HepG2 (cell line): ENCODE results near the gene SFTPA2. TPM values are rescaled to one million over a fixed set of nuclear protein-coding genes. Genes with fewer than 3 reads are reported as not detected.

Source experiments
- ATAC-seq: fragments of 200-7000 bp; cut with Tn5 transposase; 3 replicates; pipeline ENCODE4 v1.9.1; 2020; ENCODE audit warnings: mild to moderate bottlenecking, moderate library complexity
- BruUV-seq: library from RNA; stranded (reverse); fragments of 400-500 nt; replicated peaks from 2 replicates; lab custom pipeline; 2021; lab: Mats Ljungman, UMichigan
- CTCF ChIA-PET: fragments of 300-600 bp; formaldehyde crosslinking; extraction: SDS; loops from one replicate; lab custom pipeline; 2021; ENCODE audit warnings: low total read pairs, inconsistent platforms, low intra/inter-chr PET ratio; lab: Yijun Ruan, JAX
- POLR2A ChIA-PET: fragments of 350-600 bp; sonication (Branson Sonifier 250); formaldehyde crosslinking; loops from one replicate; lab custom pipeline; 2020; ENCODE audit warnings: antibody characterized with exemption, inconsistent platforms; lab: Yijun Ruan, JAX
- DNase-seq: peaks from one replicate; pipeline ENCODE4 v3.0.0-alpha.2; 2015; ENCODE audit warnings: low spot score
- FAIRE-seq: peaks from 3 replicates; lab custom pipeline; 2011; peaks lifted over from hg19 to GRCh38; lab: Jason Lieb, UNC
- H2AFZ ChIP-seq: one replicate; pipeline ENCODE4 v1.6.1; 2011; ENCODE audit warnings: low read length, inconsistent platforms
- H3K27ac ChIP-seq: fragments of 300-600 bp; 3 replicates; pipeline ENCODE4 v1.8.0; 2011; ENCODE audit warnings: mixed run types, mild to moderate bottlenecking, mixed read lengths, low read length, inconsistent platforms; ENCODE audit not compliant: insufficient read depth; ENCODE audit errors: extremely low read length
- H3K27me3 ChIP-seq, 2 experiments: fragments of 200-600 bp in 1 of 2; 2 replicates in 1 of 2; 3 replicates in 1 of 2; pipeline versions ENCODE4 v1.6.0 to v1.8.0; 2011; ENCODE audit warnings: low read length in 2 of 2, mild to moderate bottlenecking in 2 of 2, moderate library complexity in 2 of 2, inconsistent platforms in 1 of 2; ENCODE audit not compliant: insufficient read depth in 2 of 2, control insufficient read depth in 1 of 2
- H3K36me3 ChIP-seq, 2 experiments: fragments of 200-600 bp in 1 of 2; replicated peaks in 1 of 2; 2 replicates in 1 of 2; 3 replicates in 1 of 2; pipeline versions ENCODE4 v1.5.1 to v1.8.0; 2011; ENCODE audit warnings: low read length in 2 of 2, inconsistent platforms in 1 of 2; ENCODE audit not compliant: insufficient read depth in 2 of 2, control insufficient read depth in 1 of 2
- H3K4me1 ChIP-seq: 2 replicates; pipeline ENCODE4 v1.5.1; 2012; ENCODE audit warnings: low read length, inconsistent platforms; ENCODE audit not compliant: insufficient read depth
- H3K4me2 ChIP-seq: 2 replicates; pipeline ENCODE4 v1.6.0; 2011; ENCODE audit warnings: low read depth, low read length, inconsistent platforms
- H3K4me3 ChIP-seq, 3 experiments: fragments of 200-600 bp in 1 of 3; sonication (generic), shearing (Covaris generic) in 1 of 3; replicated peaks in 1 of 3; 2 replicates each; pipeline ENCODE4 v1.5.1; 2011 to 2016; ENCODE audit warnings: low read length in 3 of 3, inconsistent platforms in 2 of 3, low read depth in 2 of 3, mild to moderate bottlenecking in 2 of 3, control low read depth in 1 of 3, mixed read lengths in 1 of 3; ENCODE audit not compliant: insufficient read depth in 1 of 3
- H3K79me2 ChIP-seq: one replicate; pipeline ENCODE4 v1.6.1; 2011; ENCODE audit warnings: low read length, inconsistent platforms; ENCODE audit not compliant: insufficient read depth
- H3K9ac ChIP-seq: 2 replicates; pipeline ENCODE4 v1.6.0; 2011; ENCODE audit warnings: mild to moderate bottlenecking, low read depth, low read length, inconsistent platforms; ENCODE audit not compliant: insufficient read depth
- H3K9me3 ChIP-seq: 2 replicates; pipeline ENCODE4 v1.5.1; 2012; ENCODE audit warnings: mild to moderate bottlenecking, low read length
- H4K20me1 ChIP-seq: 2 replicates; pipeline ENCODE4 v1.6.0; 2011; ENCODE audit warnings: inconsistent platforms, mild to moderate bottlenecking, low read length, moderate library complexity; ENCODE audit not compliant: insufficient read depth
- ARID2 ChIP-seq: sonication (generic); formaldehyde crosslinking; IDR thresholded peaks from 2 replicates; pipeline ENCODE4 v1.8.1; 2022; ENCODE audit warnings: mild to moderate bottlenecking, missing genetic modification reagents, borderline replicate concordance
- FOXK1 ChIP-seq: sonication (generic); formaldehyde crosslinking; IDR thresholded peaks from 2 replicates; pipeline ENCODE4 v1.4.0; 2020; ENCODE audit warnings: low read depth, missing genetic modification reagents, borderline replicate concordance
- MAF1 ChIP-seq: sonication (generic); formaldehyde crosslinking; IDR thresholded peaks from 2 replicates; pipeline ENCODE4 v1.5.0; 2020; ENCODE audit warnings: missing genetic modification reagents, borderline replicate concordance
- WGBS: methylation state at CpG from one replicate; pipeline ENCODE4 v1.1.6; 2017; ENCODE audit warnings: low lambda C conversion rate; 5-methylcytosine and 5-hydroxymethylcytosine counted together
- in situ Hi-C: cut with HindIII; loops from 2 replicates; pipeline ENCODE4 v1.10.0; 2017; ENCODE audit warnings: low pct_unique_long_range_greater_than_20kb; ENCODE audit not compliant: extremely low pct_ligation_motif_present
- intact Hi-C: fragments of 100-400 bp; cut with micrococcal nuclease; formaldehyde crosslinking; loops from one replicate; pipeline ENCODE4 v1.10.0; 2022; ENCODE audit not compliant: unreplicated experiment
- polyA plus RNA-seq, 8 experiments: library from polyadenylated mRNA; depleted of rRNA in 3 of 8; stranded (reverse) in 7 of 8; unstranded in 1 of 8; fragments of >200 nt; fragmentation: Illumina TruSeq in 4 of 8; extraction: Trizol in 4 of 8; gene quantifications; 2 replicates each; pipeline versions ENCODE4 v1.2.1 to v1.2.3, GENCODE V29; 2011 to 2016; ENCODE audit warnings: low read depth in 4 of 8, missing spikeins in 1 of 8, mixed read lengths in 1 of 8; ENCODE audit not compliant: insufficient read depth in 1 of 8
- total RNA-seq, 5 experiments: library from RNA; depleted of rRNA; stranded (reverse); fragments of >200 nt; fragmentation: Illumina TruSeq; extraction: Trizol; gene quantifications; 2 replicates each; pipeline ENCODE4 v1.2.3, GENCODE V29; 2016; ENCODE audit warnings: low read depth in 1 of 5
- TF ChIP-seq, protein P1 (sequence below): sonication (generic); formaldehyde crosslinking; IDR thresholded peaks from 2 replicates; pipeline ENCODE4 v1.4.0; 2020; ENCODE audit warnings: missing genetic modification reagents
- TF ChIP-seq, protein P2 (sequence below): sonication (generic); formaldehyde crosslinking; IDR thresholded peaks from 2 replicates; pipeline ENCODE4 v1.8.0; 2022; ENCODE audit warnings: missing genetic modification reagents, low read depth, mild to moderate bottlenecking, borderline replicate concordance

Gene SFTPA2
- total and polyA plus RNA-seq, 2 of the 13 experiments (the other 11 are each of a cell fraction or from before 2014, with no cell fraction given), result 0.04 TPM; not detected in 1

DNA sequence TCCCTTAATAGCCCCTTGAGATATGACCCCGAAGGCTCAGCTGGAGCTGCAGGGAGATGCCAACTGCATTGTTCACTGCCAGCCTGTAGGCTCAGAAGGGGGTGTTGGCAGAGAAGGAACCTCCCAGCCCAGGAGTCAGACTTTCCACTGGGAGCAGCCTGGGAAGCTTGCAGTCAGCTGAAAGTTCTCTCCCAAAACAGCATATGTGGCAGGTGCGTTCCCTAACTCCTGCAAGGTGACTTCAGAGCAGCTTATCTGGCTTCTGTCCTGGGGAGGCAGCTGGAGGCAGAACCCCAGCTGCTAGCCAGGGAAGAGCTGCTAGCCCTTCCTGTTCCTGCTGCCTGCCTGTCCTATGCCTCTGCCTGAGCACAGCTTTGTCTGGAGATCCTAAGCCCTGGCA lies 8.1 kb downstream of the SFTPA2 start:
- intact Hi-C loops, result no loop called here
- POLR2A ChIA-PET, result no interaction called here

DNA sequence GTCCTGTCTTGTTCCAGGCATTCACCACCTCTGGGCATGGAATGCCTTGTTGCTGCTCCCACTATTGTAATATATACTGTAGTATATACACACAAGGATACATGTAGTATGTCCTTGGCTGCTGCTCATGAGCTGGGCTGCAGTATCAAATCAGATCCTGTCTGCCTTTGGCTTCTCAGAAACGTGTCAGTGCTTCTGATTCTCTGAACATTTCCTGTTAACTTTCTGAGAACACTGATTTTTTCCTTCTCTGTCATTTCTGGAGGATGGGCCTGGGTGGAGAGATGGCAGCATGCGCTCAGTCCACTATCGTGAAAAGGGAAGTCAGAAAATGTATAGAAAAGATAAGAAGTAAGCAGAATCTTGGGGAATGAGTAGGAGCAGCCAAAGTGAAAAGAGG lies 12.2 kb downstream of the SFTPA2 start:
- FAIRE-seq, result no peak
- CTCF ChIA-PET, result no interaction called here
- intact Hi-C loops, result no loop called here

More for the DNA sequence above, 8.1 kb downstream of the SFTPA2 start:
- no TSS peak for BruUV-seq
- Histone ChIP-seq H3K79me2 (no peaks in the 10 kb centered on the region), H4K20me1 (no peaks in the 10 kb centered on the region), H3K27me3 (peaks cover 4 to 34% of the 10 kb centered on the region in 2 experiments; a peak in 4 of 5 replicates), H3K4me1 (no peaks in the 10 kb centered on the region), H3K4me2 (no peak overlapping the region), H2AFZ (no peak overlapping the region), H3K9ac (no peak overlapping the region)
- in situ Hi-C loops, result loop anchor here (25.0 kb wide), 1 partner anchor 385 kb away; the partner anchor contains the start of gene SFTPD
- CTCF ChIA-PET, result no interaction called here
- TF ChIP-seq FOXK1 (CRISPR knock-in tag) (no peak), MAF1 (CRISPR knock-in tag) (no peak)
- TF ChIP-seq, protein P1, sequence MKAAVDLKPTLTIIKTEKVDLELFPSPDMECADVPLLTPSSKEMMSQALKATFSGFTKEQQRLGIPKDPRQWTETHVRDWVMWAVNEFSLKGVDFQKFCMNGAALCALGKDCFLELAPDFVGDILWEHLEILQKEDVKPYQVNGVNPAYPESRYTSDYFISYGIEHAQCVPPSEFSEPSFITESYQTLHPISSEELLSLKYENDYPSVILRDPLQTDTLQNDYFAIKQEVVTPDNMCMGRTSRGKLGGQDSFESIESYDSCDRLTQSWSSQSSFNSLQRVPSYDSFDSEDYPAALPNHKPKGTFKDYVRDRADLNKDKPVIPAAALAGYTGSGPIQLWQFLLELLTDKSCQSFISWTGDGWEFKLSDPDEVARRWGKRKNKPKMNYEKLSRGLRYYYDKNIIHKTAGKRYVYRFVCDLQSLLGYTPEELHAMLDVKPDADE (CRISPR knock-in tag), result no peak
- TF ChIP-seq, all 625 proteins: peak for 0
- Histone ChIP-seq H3K9me3 (no peaks in the 10 kb centered on the region), H3K27ac (no peak overlapping the region), H3K4me3 (no peak overlapping the region), H3K36me3 (no peaks in the 10 kb centered on the region)
- 0% methylated on average over 1 of the region's 2 CpGs for WGBS
- FAIRE-seq (no peak), DNase-seq (no peak), ATAC-seq (no peak)

More for the DNA sequence above, 12.2 kb downstream of the SFTPA2 start:
- DNase-seq (no peak), ATAC-seq (no peak)
- H3K27me3 ChIP-seq, result peaks cover 2 to 21% of the 10 kb centered on the region in 2 experiments; a peak in 2 of 5 replicates
- no peaks in the 10 kb centered on the region for H3K9me3 ChIP-seq
- no peaks in the 10 kb centered on the region for H3K79me2 ChIP-seq
- 3% methylated on average over 3 of the region's 3 CpGs for WGBS
- no TSS peak for BruUV-seq
- H3K4me3 ChIP-seq, result no peak overlapping the region
- in situ Hi-C loops, result no loop called here
- no peak overlapping the region for H2AFZ ChIP-seq
- no peak overlapping the region for H3K4me2 ChIP-seq
- H3K9ac ChIP-seq, result no peak overlapping the region
- H4K20me1 ChIP-seq, result no peaks in the 10 kb centered on the region
- no peak for TF ChIP-seq ARID2
- TF ChIP-seq, protein P2, sequence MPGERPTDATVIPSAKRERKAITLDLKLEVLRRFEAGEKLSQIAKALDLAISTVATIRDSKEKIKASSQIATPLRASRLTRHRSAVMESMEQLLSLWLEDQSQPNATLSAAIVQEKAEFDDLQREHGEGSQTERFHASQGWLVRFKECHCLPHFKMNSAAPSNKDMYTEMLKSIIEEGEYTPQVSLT, result no peak
- TF ChIP-seq, all 625 proteins: peak for 0
- no peaks in the 10 kb centered on the region for H3K4me1 ChIP-seq
- H3K36me3 ChIP-seq, result no peaks in the 10 kb centered on the region
- H3K27ac ChIP-seq, result no peak overlapping the region
- POLR2A ChIA-PET, result no interaction called here
